ENCODE data around the gene HDAC10. TPM values are rescaled to one million over a fixed set of nuclear protein-coding genes. Genes with fewer than 3 reads are reported as not detected.

The HDAC10 gene
- polyA plus RNA-seq, 1 of the 3 experiments (the other 2 are of a cell fraction), result 51.9 TPM

GRCh38 chr22:50249341-50250248 lies 1.5 kb downstream of the HDAC10 start:
- H3K36me3 ChIP-seq (replicated peaks in 1 of 2; ENCODE audit: control insufficient read depth in 1 of 2, insufficient read depth in 2 of 2, low read length in 1 of 2), result peaks cover 5 to 30% of the 10 kb centered on the region in 2 experiments
- H3K79me2 ChIP-seq (ENCODE audit: insufficient read depth), result peaks cover 33% of the 10 kb centered on the region
- H3K9ac ChIP-seq, result 0 out of 2 replicates have a peak overlapping the region, but pooled peaks have one; percentile 92
- peak overlapping the region; percentile 99 for H3K4me2 ChIP-seq
- peaks cover 32% of the 10 kb centered on the region for H3F3A ChIP-seq (replicated peaks; ENCODE audit: insufficient read depth)
- TF ChIP-seq CHD2 (IDR thresholded peaks at IDR 0.05; ENCODE audit: low read length, partially characterized antibody), result no peak
- no peak for TF ChIP-seq GABPA (IDR thresholded peaks at IDR 0.05; ENCODE audit: low read depth)
- no peak for TF ChIP-seq RFX5 (IDR thresholded peaks at IDR 0.05; ENCODE audit: low read length)
- no peak for TF ChIP-seq JUND (IDR thresholded peaks at IDR 0.05)
- TF ChIP-seq ZBTB33 (IDR thresholded peaks at IDR 0.05; ENCODE audit: borderline replicate concordance, low read depth), result no peak
- TF ChIP-seq YY1 (IDR thresholded peaks at IDR 0.05; ENCODE audit: low read depth), result no peak
- no peak for TF ChIP-seq ELF1 (IDR thresholded peaks at IDR 0.05)
- ChIA-PET POLR2A (interaction anchor here (1.2 to 2.1 kb wide), 2 partner anchors 11 to 13 kb away, joined by 4 to 10 read pairs; no protein-coding TSS in a partner anchor), CTCF (interaction anchor here (0.7 to 4.3 kb wide), 8 partner anchors 8 to 276 kb away, joined by 3 to 72 read pairs (median 19); partner anchors contain the start of genes DENND6B, MAPK11 and SCO2)
- H3K4me1 ChIP-seq (ENCODE audit: control insufficient read depth in 1 of 2, insufficient read depth in 2 of 2, low read depth in 1 of 2, low read length in 1 of 2), result peaks cover 9 to 59% of the 10 kb centered on the region in 2 experiments; a peak in 2 of 4 replicates
- peak overlapping the region; percentile 62 to 86; a peak in 2 of 4 replicates for H3K27ac ChIP-seq (ENCODE audit: low read depth in 2 of 2, low read length in 1 of 2)
- H2AFZ ChIP-seq (ENCODE audit: low read depth), result no peak overlapping the region
- no peaks in the 10 kb centered on the region for H3K9me3 ChIP-seq
- WGBS (ENCODE audit: low lambda C conversion rate), result 93% methylated on average over 8 of the region's 32 CpGs
- H4K20me1 ChIP-seq (ENCODE audit: insufficient read depth), result 0 out of 2 replicates have a peak, but pooled peaks cover 7% of the 10 kb centered on the region
- DNase-seq, result no peak
- H3K4me3 ChIP-seq (ENCODE audit: low read depth in 2 of 2, low read length in 1 of 2), result peak overlapping the region; percentile 80 to 89; a peak in 3 of 4 replicates
- H3K27me3 ChIP-seq (ENCODE audit: insufficient read depth), result no peaks in the 10 kb centered on the region
- no peaks in the 10 kb centered on the region for H3K9me2 ChIP-seq

- peaks cover 45% of the 10 kb centered on the region for H3K79me2 ChIP-seq (ENCODE audit: insufficient read depth)
- peak overlapping the region; percentile 30; the same call in 1 of the 2 replicates for H3K4me2 ChIP-seq
- no peak for DNase-seq
- H3K9me3 ChIP-seq, result no peaks in the 10 kb centered on the region
- peak overlapping the region; percentile 41 to 61; a peak in 2 of 4 replicates for H3K27ac ChIP-seq (ENCODE audit: low read depth in 2 of 2, low read length in 1 of 2)
- ChIA-PET CTCF (interaction anchor here (1.0 to 4.3 kb wide), 3 partner anchors 8 to 94 kb away, joined by 3 to 19 read pairs (median 7); partner anchors contain the start of gene DENND6B), POLR2A (interaction anchor here (0.8 to 1.4 kb wide), 2 partner anchors 13 to 23 kb away, joined by 3 read pairs; partner anchors contain the start of gene MAPK12)
- 0 out of 2 replicates have a peak, but pooled peaks cover 9% of the 10 kb centered on the region for H4K20me1 ChIP-seq (ENCODE audit: insufficient read depth)
- peaks cover 5 to 25% of the 10 kb centered on the region in 2 experiments for H3K36me3 ChIP-seq (replicated peaks in 1 of 2; ENCODE audit: control insufficient read depth in 1 of 2, insufficient read depth in 2 of 2, low read length in 1 of 2)
- H3K4me1 ChIP-seq (ENCODE audit: control insufficient read depth in 1 of 2, insufficient read depth in 2 of 2, low read depth in 1 of 2, low read length in 1 of 2), result peaks cover 9 to 67% of the 10 kb centered on the region in 2 experiments; a peak in 2 of 4 replicates
- H3F3A ChIP-seq (replicated peaks; ENCODE audit: insufficient read depth), result peaks cover 32% of the 10 kb centered on the region
- H3K27me3 ChIP-seq (ENCODE audit: insufficient read depth), result no peaks in the 10 kb centered on the region
- H3K9ac ChIP-seq, result no peak overlapping the region
- WGBS (ENCODE audit: low lambda C conversion rate), result 95% methylated on average over 14 of the region's 29 CpGs
- no peak overlapping the region for H3K4me3 ChIP-seq (ENCODE audit: low read depth in 2 of 2, low read length in 1 of 2)
- H2AFZ ChIP-seq (ENCODE audit: low read depth), result no peak overlapping the region
- no peaks in the 10 kb centered on the region for H3K9me2 ChIP-seq
- TF ChIP-seq MXI1 (IDR thresholded peaks at IDR 0.05; ENCODE audit: low read depth, low read length) (no peak), SMC3 (IDR thresholded peaks at IDR 0.05; ENCODE audit: low read depth, low read length) (no peak), ELF1 (IDR thresholded peaks at IDR 0.05) (no peak), EZH2phosphoT487 (IDR thresholded peaks at IDR 0.05; ENCODE audit: borderline replicate concordance, low read depth) (no peak), RAD21 (IDR thresholded peaks at IDR 0.05; ENCODE audit: low read length) (no peak), RFX5 (IDR thresholded peaks at IDR 0.05; ENCODE audit: low read length) (no peak), GATA2 (CRISPR knock-in tag; IDR thresholded peaks at IDR 0.05) (no peak), TAF1 (IDR thresholded peaks at IDR 0.05; ENCODE audit: borderline replicate concordance, low read depth, low read length) (no peak), GABPA (IDR thresholded peaks at IDR 0.05; ENCODE audit: low read depth) (no peak), CTCF (IDR thresholded peaks at IDR 0.05) (no peak), USF1 (IDR thresholded peaks at IDR 0.05; ENCODE audit: borderline replicate concordance, low read depth) (no peak), NFIC (IDR thresholded peaks at IDR 0.05; ENCODE audit: borderline replicate concordance) (no peak)
Measured at GRCh38 chr22:50248196-50249081, 2.6 kb downstream of the HDAC10 start.
